DOHH2 (cell line): ENCODE results near the gene HS3ST5.

Experiments used
- H3F3A ChIP-seq: fragments of 200-600 bp; sonication (generic), shearing (Covaris generic); 2 replicates; pipeline ENCODE4 v1.6.0; 2016; ENCODE audit warnings: antibody characterized with exemption, mild to moderate bottlenecking; ENCODE audit not compliant: control insufficient read depth, insufficient read depth
- H3K27ac ChIP-seq: fragments of 200-600 bp; sonication (generic); 2 replicates; pipeline ENCODE4 v1.5.1; 2014; ENCODE audit warnings: low read depth, mild to moderate bottlenecking, low read length, moderate library complexity
- H3K27me3 ChIP-seq: fragments of 200-600 bp; sonication (generic); 2 replicates; pipeline ENCODE4 v1.6.1; 2014; ENCODE audit warnings: mild to moderate bottlenecking, low read length, mixed read lengths; ENCODE audit not compliant: control insufficient read depth
- H3K36me3 ChIP-seq: fragments of 200-600 bp; sonication (generic); 2 replicates; pipeline ENCODE4 v1.6.1; 2014; ENCODE audit warnings: mild to moderate bottlenecking, low read length, moderate library complexity, mixed read lengths; ENCODE audit not compliant: control insufficient read depth
- H3K4me1 ChIP-seq: fragments of 200-600 bp; sonication (generic); 2 replicates; pipeline ENCODE4 v1.6.1; 2014; ENCODE audit warnings: mild to moderate bottlenecking, low read length, mixed read lengths; ENCODE audit not compliant: control insufficient read depth
- H3K4me2 ChIP-seq: fragments of 200-600 bp; sonication (generic); 2 replicates; pipeline ENCODE4 v1.6.0; 2014; ENCODE audit warnings: mild to moderate bottlenecking, low read length, moderate library complexity
- H3K4me3 ChIP-seq: fragments of 200-600 bp; sonication (generic); 2 replicates; pipeline ENCODE4 v1.5.1; 2014; ENCODE audit warnings: mild to moderate bottlenecking, low read length, mixed read lengths
- H3K79me2 ChIP-seq: fragments of 200-600 bp; sonication (generic); 2 replicates; pipeline ENCODE4 v1.6.1; 2014; ENCODE audit warnings: mild to moderate bottlenecking, low read length, mixed read lengths; ENCODE audit not compliant: control insufficient read depth
- H3K9me2 ChIP-seq: fragments of 200-600 bp; sonication (generic); replicated peaks from 2 replicates; pipeline ENCODE4 v1.6.1; 2014; ENCODE audit warnings: mild to moderate bottlenecking, low read length, mixed read lengths; ENCODE audit not compliant: control insufficient read depth
- H3K9me3 ChIP-seq: fragments of 200-600 bp; sonication (generic); 2 replicates; pipeline ENCODE4 v1.6.1; 2014; ENCODE audit warnings: antibody characterized with exemption, low read length, mixed read lengths; ENCODE audit not compliant: control insufficient read depth, insufficient read depth
- H4K20me1 ChIP-seq: fragments of 200-600 bp; sonication (generic); 2 replicates; pipeline ENCODE4 v1.6.0; 2014; ENCODE audit warnings: low read depth, mild to moderate bottlenecking, antibody characterized with exemption, low read length, moderate library complexity; ENCODE audit not compliant: control insufficient read depth, insufficient read depth
- EZH2phosphoT487 ChIP-seq: fragments of 200-600 bp; sonication (generic); IDR thresholded peaks from 2 replicates; pipeline ENCODE4 v1.6.1; 2017; ENCODE audit warnings: borderline replicate concordance, mild to moderate bottlenecking, antibody characterized with exemption, low read length, moderate library complexity, mixed read lengths
- TF ChIP-seq, protein P1 (sequence below): fragments of 200-600 bp; sonication (generic); IDR thresholded peaks from one replicate; pipeline ENCODE4 v1.5.1; 2014; ENCODE audit warnings: antibody characterized with exemption, mild to moderate bottlenecking, low read depth, low read length; ENCODE audit not compliant: poor library complexity, severe bottlenecking

Gene HS3ST5

DNA sequence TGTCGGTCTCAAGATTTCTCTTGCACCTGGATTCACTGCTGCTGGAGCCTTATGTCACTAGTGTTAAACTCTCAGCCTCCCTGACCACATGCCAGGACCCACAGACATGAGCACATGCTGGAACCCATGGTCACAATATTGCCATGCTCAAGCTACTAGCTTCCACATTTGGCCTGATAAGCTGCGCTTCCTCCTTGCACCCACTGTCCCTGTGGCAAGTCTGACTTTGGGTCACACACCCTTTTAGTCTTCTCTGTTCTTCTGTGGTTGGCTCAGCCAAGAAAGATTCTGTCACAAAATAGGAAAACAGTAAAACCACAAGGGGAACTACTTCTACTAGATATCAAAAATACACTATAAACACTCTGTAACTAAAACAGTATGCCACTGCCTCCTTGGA lies 303.0 kb downstream of the HS3ST5 start:
- H4K20me1 ChIP-seq = no peaks in the 10 kb centered on the region
- no peak overlapping the region for H3K27ac ChIP-seq
- no peak for TF ChIP-seq EZH2phosphoT487
- TF ChIP-seq, protein P1, sequence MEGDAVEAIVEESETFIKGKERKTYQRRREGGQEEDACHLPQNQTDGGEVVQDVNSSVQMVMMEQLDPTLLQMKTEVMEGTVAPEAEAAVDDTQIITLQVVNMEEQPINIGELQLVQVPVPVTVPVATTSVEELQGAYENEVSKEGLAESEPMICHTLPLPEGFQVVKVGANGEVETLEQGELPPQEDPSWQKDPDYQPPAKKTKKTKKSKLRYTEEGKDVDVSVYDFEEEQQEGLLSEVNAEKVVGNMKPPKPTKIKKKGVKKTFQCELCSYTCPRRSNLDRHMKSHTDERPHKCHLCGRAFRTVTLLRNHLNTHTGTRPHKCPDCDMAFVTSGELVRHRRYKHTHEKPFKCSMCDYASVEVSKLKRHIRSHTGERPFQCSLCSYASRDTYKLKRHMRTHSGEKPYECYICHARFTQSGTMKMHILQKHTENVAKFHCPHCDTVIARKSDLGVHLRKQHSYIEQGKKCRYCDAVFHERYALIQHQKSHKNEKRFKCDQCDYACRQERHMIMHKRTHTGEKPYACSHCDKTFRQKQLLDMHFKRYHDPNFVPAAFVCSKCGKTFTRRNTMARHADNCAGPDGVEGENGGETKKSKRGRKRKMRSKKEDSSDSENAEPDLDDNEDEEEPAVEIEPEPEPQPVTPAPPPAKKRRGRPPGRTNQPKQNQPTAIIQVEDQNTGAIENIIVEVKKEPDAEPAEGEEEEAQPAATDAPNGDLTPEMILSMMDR = no peak
- H3K36me3 ChIP-seq = no peaks in the 10 kb centered on the region
- no peaks in the 10 kb centered on the region for H3K4me1 ChIP-seq
- H3F3A ChIP-seq = no peaks in the 10 kb centered on the region
- H3K27me3 ChIP-seq = no peaks in the 10 kb centered on the region
- no peak overlapping the region for H3K4me2 ChIP-seq
- H3K9me2 ChIP-seq = no peaks in the 10 kb centered on the region
- no peaks in the 10 kb centered on the region for H3K79me2 ChIP-seq
- H3K9me3 ChIP-seq = no peaks in the 10 kb centered on the region
- no peak overlapping the region for H3K4me3 ChIP-seq

DNA sequence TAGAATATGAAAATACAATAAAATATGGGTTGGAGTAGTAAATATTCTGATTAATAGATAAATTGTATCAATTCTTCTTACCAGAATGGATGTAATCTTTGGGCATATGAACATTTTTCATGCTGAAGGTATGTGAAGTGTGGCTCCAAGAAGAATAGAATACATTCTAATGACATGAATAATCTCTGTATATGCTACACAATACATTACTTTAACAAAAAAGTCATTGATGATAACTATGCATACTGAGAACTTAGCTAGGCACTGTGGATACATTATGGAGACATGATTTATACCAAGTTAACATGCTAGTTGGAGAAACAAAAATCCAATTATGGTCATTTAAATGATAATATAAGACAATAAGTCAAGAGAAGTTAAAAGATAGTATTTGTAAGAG lies 309.2 kb downstream of the HS3ST5 start:
- TF ChIP-seq, protein P1 = no peak
- TF ChIP-seq EZH2phosphoT487 = no peak
- Histone ChIP-seq H3K27ac (no peak overlapping the region), H3K79me2 (no peaks in the 10 kb centered on the region), H3K36me3 (no peaks in the 10 kb centered on the region), H3F3A (no peaks in the 10 kb centered on the region), H3K9me3 (no peaks in the 10 kb centered on the region), H3K9me2 (no peaks in the 10 kb centered on the region), H3K4me2 (no peak overlapping the region), H3K27me3 (no peaks in the 10 kb centered on the region), H3K4me3 (no peak overlapping the region), H4K20me1 (no peaks in the 10 kb centered on the region), H3K4me1 (no peaks in the 10 kb centered on the region)

DNA sequence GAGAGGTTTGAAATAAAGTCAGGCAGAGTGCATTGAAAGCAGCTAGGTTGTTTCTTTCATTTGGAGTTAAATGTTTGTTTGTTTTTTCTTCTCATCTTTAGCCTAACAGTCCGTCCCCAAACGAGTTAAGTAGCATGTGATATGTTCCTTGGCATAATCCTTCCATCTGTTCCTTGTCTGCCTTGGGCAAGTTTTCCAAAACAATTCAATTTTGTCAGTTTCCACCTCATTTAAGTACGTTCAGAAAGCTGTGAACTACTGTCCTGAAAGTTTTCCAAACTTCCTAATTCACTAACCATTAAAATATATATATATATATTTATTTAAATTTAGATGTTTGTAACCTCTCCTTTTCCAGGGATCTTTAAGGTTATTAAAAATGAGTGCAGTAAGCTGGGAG lies 310.1 kb downstream of the HS3ST5 start:
- Histone ChIP-seq H3K9me2 (no peaks in the 10 kb centered on the region), H3K4me2 (no peak overlapping the region), H3K4me1 (no peaks in the 10 kb centered on the region), H3K4me3 (no peak overlapping the region), H3K36me3 (no peaks in the 10 kb centered on the region), H3K79me2 (no peaks in the 10 kb centered on the region), H3K9me3 (no peaks in the 10 kb centered on the region), H3K27me3 (no peaks in the 10 kb centered on the region), H3F3A (no peaks in the 10 kb centered on the region), H3K27ac (no peak overlapping the region), H4K20me1 (no peaks in the 10 kb centered on the region)
- TF ChIP-seq EZH2phosphoT487 = no peak
- TF ChIP-seq, protein P1 = no peak

DNA sequence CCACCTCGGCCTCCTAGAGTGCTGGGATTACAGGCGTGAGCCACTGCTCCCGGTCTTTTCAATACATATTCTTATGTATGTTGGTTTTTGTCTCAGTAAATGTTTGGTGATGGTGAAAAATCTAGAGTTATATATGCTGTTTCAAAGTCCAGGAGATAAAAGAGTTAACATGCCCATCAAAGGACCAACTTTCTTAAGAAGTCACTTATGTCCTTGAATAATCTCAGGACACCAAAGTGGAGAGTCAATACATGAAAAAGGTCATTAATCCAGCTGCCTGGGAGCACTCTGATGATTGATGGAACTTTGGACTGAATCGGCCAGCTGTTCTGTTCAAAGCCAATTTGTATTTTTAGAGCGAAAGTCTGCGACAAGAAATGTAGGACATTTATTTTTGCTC lies 312.1 kb downstream of the HS3ST5 start:
- Histone ChIP-seq H3K27ac (no peak overlapping the region), H3K36me3 (no peaks in the 10 kb centered on the region), H3K9me3 (no peaks in the 10 kb centered on the region), H3K4me2 (no peak overlapping the region), H4K20me1 (no peaks in the 10 kb centered on the region), H3K79me2 (no peaks in the 10 kb centered on the region), H3K27me3 (no peaks in the 10 kb centered on the region), H3K4me1 (no peaks in the 10 kb centered on the region), H3K4me3 (no peak overlapping the region), H3K9me2 (no peaks in the 10 kb centered on the region), H3F3A (no peaks in the 10 kb centered on the region)
- TF ChIP-seq, protein P1 = no peak
- TF ChIP-seq EZH2phosphoT487 = no peak
